ENCODE results near the gene DIAPH2.

The DIAPH2 gene

GRCh38 chrX:97397371-97397770, 712.7 kb downstream of the DIAPH2 start:
- no peaks in the 10 kb centered on the region for H3K79me2 ChIP-seq (ENCODE audit: control insufficient read depth, low read length)
- H4K20me1 ChIP-seq (ENCODE audit: control insufficient read depth, insufficient read depth, low read depth, low read length) = no peaks in the 10 kb centered on the region
- TF ChIP-seq CTCF (IDR thresholded peaks at IDR 0.05; ENCODE audit: low read depth, low read length, poor library complexity, severe bottlenecking) (no peak), EZH2phosphoT487 (IDR thresholded peaks at IDR 0.05; ENCODE audit: borderline replicate concordance, low read length) (no peak)
- H3K27ac ChIP-seq (ENCODE audit: low read depth, low read length) = no peak overlapping the region
- no peaks in the 10 kb centered on the region for H3K9me2 ChIP-seq (replicated peaks; ENCODE audit: control insufficient read depth, low read length)
- no peaks in the 10 kb centered on the region for H3K27me3 ChIP-seq (ENCODE audit: control insufficient read depth, low read length)
- H3F3A ChIP-seq (ENCODE audit: control insufficient read depth, insufficient read depth) = no peaks in the 10 kb centered on the region
- H3K4me2 ChIP-seq (ENCODE audit: low read length) = no peak overlapping the region
- peaks cover 10% of the 10 kb centered on the region for H3K4me1 ChIP-seq (ENCODE audit: control insufficient read depth, low read length)
- H3K9me3 ChIP-seq (ENCODE audit: control insufficient read depth, insufficient read depth, low read length) = no peaks in the 10 kb centered on the region
- H3K36me3 ChIP-seq (ENCODE audit: control insufficient read depth, low read length) = no peaks in the 10 kb centered on the region
- H3K4me3 ChIP-seq (ENCODE audit: low read length) = no peak overlapping the region

GRCh38 chrX:97398030-97398551, 713.4 kb downstream of the DIAPH2 start:
- H3K4me3 ChIP-seq (ENCODE audit: low read length) = no peak overlapping the region

GRCh38 chrX:97399400-97399799, 714.8 kb downstream of the DIAPH2 start:
- no peak overlapping the region for H3K27ac ChIP-seq (ENCODE audit: low read depth, low read length)
- H4K20me1 ChIP-seq (ENCODE audit: control insufficient read depth, insufficient read depth, low read depth, low read length) = no peaks in the 10 kb centered on the region
- H3K36me3 ChIP-seq (ENCODE audit: control insufficient read depth, low read length) = no peaks in the 10 kb centered on the region
- H3K9me2 ChIP-seq (replicated peaks; ENCODE audit: control insufficient read depth, low read length) = no peaks in the 10 kb centered on the region
- no peak overlapping the region for H3K4me3 ChIP-seq (ENCODE audit: low read length)
- H3K4me1 ChIP-seq (ENCODE audit: control insufficient read depth, low read length) = peaks cover 10% of the 10 kb centered on the region
- no peaks in the 10 kb centered on the region for H3K79me2 ChIP-seq (ENCODE audit: control insufficient read depth, low read length)
- no peaks in the 10 kb centered on the region for H3K9me3 ChIP-seq (ENCODE audit: control insufficient read depth, insufficient read depth, low read length)
- H3F3A ChIP-seq (ENCODE audit: control insufficient read depth, insufficient read depth) = no peaks in the 10 kb centered on the region
- H3K4me2 ChIP-seq (ENCODE audit: low read length) = no peak overlapping the region
- H3K27me3 ChIP-seq (ENCODE audit: control insufficient read depth, low read length) = no peaks in the 10 kb centered on the region
- TF ChIP-seq EZH2phosphoT487 (IDR thresholded peaks at IDR 0.05; ENCODE audit: borderline replicate concordance, low read length) = no peak
- TF ChIP-seq CTCF (IDR thresholded peaks at IDR 0.05; ENCODE audit: low read depth, low read length, poor library complexity, severe bottlenecking) = no peak

More at GRCh38 chrX:97398030-97398551, 713.4 kb downstream of the DIAPH2 start:
- H4K20me1 ChIP-seq (ENCODE audit: control insufficient read depth, insufficient read depth, low read depth, low read length) = no peaks in the 10 kb centered on the region
- H3K4me1 ChIP-seq (ENCODE audit: control insufficient read depth, low read length) = peaks cover 10% of the 10 kb centered on the region
- TF ChIP-seq EZH2phosphoT487 (IDR thresholded peaks at IDR 0.05; ENCODE audit: borderline replicate concordance, low read length) = no peak
- no peak for TF ChIP-seq CTCF (IDR thresholded peaks at IDR 0.05; ENCODE audit: low read depth, low read length, poor library complexity, severe bottlenecking)
- H3K27me3 ChIP-seq (ENCODE audit: control insufficient read depth, low read length) = no peaks in the 10 kb centered on the region
- H3K36me3 ChIP-seq (ENCODE audit: control insufficient read depth, low read length) = no peaks in the 10 kb centered on the region
- no peaks in the 10 kb centered on the region for H3K9me3 ChIP-seq (ENCODE audit: control insufficient read depth, insufficient read depth, low read length)
- H3F3A ChIP-seq (ENCODE audit: control insufficient read depth, insufficient read depth) = no peaks in the 10 kb centered on the region
- no peak overlapping the region for H3K4me2 ChIP-seq (ENCODE audit: low read length)
- H3K27ac ChIP-seq (ENCODE audit: low read depth, low read length) = no peak overlapping the region
- no peaks in the 10 kb centered on the region for H3K79me2 ChIP-seq (ENCODE audit: control insufficient read depth, low read length)
- no peaks in the 10 kb centered on the region for H3K9me2 ChIP-seq (replicated peaks; ENCODE audit: control insufficient read depth, low read length)

Data from DOHH2 (cell line).